GM19351 (cell line): Measurements from ENCODE around the gene TRAPPC6A.

ENCODE experiments used
- ATAC-seq: cut with Tn5 transposase; IDR thresholded peaks from one replicate; pipeline ENCODE4 v1.9.1; 2021; ENCODE audit warnings: mild to moderate bottlenecking, moderate library complexity; ENCODE audit not compliant: unreplicated experiment

TRAPPC6A gene

GRCh38 chr19:45163751-45164460, 14.1 kb downstream of the TRAPPC6A start:
- ATAC-seq = no peak

DNA sequence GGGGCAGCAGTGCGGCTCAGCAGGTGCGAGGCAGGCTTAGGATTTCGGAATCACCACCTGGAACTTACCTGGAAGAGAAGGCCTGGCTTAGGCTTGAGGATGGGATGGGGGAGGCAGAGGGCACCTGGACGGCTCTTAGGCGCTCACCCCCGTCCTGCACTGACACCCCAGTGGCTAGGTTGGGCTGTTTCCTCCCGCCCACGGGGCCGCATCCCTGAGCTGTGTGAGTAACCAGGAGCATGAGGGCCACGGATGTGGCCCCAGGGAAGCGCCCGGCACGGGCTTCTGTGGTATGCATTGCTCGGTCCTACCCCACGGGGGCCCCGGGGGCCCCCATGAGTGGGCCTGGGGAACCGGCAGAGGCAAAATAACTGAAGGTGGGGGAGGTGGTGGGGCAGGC, 14.9 kb downstream of the TRAPPC6A start:
- ATAC-seq = no peak

GRCh38 chr19:45162608-45163143, 15.4 kb downstream of the TRAPPC6A start:
- no peak for ATAC-seq

GRCh38 chr19:45161738-45162607, 16.1 kb downstream of the TRAPPC6A start:
- ATAC-seq = no peak

- ATAC-seq = no peak
Observed at GRCh38 chr19:45160870-45161737, 16.9 kb downstream of the TRAPPC6A start, which contains the start of gene NKPD1. TSS of gene NKPD1 (minus strand) at chr19:45160982. CDS start at chr19:45160150, 832 bp downstream.

- no peak for ATAC-seq
Observed at GRCh38 chr19:45159971-45160324, 18.1 kb downstream of the TRAPPC6A start.

GRCh38 chr19:45159210-45159970, 18.6 kb downstream of the TRAPPC6A start:
- ATAC-seq = no peak

GRCh38 chr19:45158503-45159209, 19.4 kb downstream of the TRAPPC6A start:
- ATAC-seq = no peak

GRCh38 chr19:45156751-45157150, 21.3 kb downstream of the TRAPPC6A start:
- no peak for ATAC-seq

DNA sequence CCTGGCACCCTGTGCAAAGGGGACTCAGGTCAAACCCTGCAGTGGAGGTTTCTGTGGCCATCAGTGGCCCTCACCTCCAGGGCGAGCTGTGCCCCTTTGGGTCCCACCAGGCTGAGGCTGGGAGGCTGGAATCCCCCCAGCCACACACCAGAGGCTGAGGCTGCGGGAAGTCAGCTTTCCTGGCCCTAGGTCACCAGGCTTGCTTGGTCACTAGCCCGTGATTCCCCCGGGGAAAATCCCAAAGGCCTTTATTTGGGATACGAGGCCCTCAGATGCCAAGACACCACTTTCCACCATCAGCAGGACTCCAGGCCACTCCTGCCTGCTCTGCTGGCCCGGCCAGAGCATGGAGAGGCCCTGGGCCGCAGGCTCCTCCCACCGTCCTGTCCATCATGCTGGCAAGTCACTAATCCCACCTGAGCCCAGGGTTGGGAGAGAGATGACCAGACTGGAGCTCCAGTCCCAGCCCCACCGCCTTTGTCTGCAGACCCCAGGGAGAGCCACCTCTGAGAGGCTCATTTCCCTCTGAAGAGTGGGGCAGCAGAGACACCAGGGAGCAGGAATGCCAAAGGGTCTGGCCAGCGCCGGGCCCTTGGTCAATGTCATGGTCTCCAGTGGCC, 21.9 kb downstream of the TRAPPC6A start:
- ATAC-seq = no peak

DNA sequence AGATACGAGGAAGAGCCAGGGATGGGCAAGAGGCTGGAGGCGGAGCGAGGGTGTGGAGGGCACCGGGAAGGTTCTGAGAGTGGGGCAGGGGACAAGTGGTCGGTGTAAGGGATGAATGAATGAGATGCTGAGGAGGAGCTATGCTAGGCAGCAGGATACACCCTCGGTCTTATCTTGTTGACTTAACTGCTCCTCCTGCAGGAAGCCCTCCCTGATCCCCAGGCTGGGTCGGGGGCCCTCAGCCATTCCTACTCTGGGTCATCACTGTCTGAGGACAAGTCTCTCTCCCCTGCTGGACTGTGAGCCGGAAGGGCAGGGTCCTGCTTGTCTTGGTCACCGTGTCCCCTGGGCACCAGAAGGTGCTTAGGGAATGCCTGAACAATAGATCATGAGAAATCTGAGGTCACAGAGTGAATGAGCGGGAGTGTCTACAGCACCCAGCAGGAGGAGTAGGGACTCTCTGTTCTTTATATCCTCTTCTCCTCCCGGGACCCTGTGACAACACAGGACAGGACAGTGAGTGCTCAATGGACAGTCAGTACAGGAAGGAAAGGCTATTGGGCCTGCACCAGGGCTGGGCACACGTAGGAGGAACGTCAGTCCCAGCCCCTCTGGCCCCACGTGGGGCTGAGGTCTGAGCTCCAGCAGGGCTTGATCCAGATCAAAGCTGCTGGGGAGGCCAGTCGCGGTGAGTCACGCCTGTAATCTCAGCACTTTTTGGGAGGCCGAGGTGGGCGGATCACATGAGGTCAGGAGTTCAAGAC, 23.8 kb downstream of the TRAPPC6A start:
- ATAC-seq = no peak

- ATAC-seq = no peak
Observed at GRCh38 chr19:45153339-45154063, 24.5 kb downstream of the TRAPPC6A start.

DNA sequence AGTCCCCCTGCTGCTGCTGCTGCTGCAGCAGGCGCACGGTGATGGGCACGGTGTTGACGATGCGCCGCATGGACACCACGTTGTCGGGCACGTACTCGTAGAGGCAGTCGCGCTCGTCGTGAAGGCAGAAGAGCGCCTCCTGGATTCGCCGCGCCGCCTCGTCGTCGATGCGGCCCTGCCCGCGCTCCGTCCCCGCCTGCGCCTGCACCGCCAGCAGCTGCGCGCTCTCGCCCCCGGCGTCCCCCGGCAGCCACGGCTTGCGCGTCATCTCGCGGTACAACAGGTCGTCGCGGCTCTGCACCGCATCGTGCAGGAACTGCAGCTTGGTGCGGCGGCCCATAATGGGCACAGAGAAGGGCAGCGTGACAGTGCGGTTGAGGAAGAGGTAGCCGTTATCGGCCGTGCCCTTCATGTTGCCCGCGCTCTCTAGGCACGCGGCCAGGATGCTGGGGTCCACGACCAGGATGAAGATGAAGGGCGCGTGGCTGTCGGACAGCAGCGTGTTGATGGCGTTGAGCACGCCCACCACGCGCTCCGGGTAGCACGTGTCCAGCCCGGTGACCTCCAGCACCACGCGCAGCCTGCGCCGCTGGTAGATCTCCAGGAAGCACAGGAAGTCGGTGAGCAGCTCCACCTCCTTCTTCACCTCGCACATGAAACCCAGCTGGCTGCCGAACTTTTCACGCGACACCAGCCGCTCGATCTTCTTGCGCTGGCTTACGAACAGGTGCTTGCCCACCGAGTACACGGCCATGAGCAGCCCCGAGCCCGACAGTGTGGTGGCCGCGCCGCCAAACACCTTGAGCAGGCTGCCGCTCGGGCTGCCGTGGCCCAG, 25.3 kb downstream of the TRAPPC6A start:
- ATAC-seq = no peak

DNA sequence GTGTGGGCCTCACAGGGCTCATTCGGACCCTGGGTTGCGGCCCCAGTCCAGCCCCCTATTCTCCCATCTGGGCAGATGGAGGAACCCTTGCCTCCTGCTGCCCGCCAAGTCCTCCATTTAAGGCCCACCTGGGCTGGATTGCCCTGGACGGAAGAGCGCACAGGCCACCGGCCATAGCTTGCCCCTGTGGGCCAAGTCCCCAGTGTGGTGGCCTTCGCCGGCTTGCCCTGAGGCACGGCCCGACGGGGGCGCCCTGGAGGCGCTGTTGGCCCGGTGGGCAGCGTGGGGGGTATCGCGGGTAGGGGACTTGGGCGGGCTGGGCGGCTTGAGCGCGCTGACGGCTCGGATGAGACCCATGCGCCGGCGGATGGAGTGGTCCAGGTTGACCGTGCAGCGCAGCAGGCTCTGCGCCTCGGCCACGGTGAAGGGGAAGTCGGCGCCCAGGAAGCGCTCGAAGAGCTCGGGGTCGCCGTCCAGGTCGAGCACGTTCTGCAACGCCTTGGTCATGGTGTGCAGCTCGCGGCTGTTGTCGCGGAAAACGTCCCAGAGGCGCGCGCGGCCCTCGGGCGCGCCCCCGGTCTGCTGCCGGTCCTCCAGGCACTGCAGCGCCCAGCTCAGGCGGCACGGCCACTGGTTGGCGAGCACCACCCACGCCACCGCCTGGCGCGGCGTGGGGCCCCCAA, 26.1 kb downstream of the TRAPPC6A start:
- ATAC-seq = no peak

DNA sequence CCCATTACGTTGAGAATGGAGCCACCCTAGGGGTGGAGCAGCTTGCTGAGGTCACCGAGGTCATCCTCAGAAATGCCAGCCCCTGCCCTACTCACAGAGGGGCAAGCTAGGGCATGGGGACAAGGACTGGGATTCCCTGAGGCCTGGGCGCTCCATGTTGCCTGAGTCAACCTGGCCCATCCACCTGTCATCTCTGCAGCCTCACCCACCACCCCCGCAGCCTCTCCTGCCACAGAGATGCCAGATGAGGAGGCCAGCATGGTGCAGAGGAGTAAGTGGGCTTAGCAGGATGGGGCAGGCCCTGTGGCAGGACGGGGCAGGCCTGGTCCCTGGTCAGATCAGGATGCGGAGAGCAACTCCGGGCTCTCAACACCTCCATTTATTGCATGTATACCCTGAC, 26.7 kb downstream of the TRAPPC6A start:
- ATAC-seq = no peak

DNA sequence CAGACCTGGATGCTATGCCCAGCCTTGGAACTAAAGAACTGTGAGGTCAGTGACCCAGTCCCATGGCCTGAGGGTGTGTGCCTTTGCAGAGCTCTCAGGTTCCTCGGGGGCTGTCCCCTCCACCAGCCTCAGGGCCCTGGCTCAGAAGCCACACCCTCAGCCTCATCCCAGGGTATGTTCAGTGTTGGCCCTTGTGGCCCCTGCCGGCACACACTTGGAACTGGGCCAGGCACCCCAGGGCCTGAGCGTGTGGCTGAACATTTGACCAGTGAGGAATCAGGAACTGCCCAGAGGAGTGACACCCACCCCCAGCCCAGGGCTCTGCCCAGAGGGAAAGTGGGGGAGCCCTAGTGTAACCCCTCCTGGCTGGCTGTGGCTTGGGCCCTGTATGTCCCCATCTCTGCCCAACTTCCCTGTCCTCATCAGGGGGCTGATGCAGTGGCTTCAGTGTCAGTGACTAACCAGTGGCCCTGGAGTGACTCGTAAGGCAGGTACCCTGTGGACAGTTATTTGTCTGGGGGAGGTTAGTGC, 27.2 kb downstream of the TRAPPC6A start:
- no peak for ATAC-seq
